Jurkat, Clone E6-1 (cell line): Measurements from ENCODE around the gene AOAH.
"Not testable (repeated sequence)": the region's sequence is repeated elsewhere in the genome, so short reads cannot be mapped to it uniquely, and the experiment has no call there.

Experiments used
- DNase-seq: peaks from one replicate; pipeline ENCODE4 v3.0.0-alpha.2; 2011; ENCODE audit warnings: low read depth, low spot score
- H3K4me3 ChIP-seq: 2 replicates; pipeline ENCODE4 v1.5.1; 2011; ENCODE audit warnings: mild to moderate bottlenecking, low read length, control low read depth, moderate library complexity

AOAH gene

DNA sequence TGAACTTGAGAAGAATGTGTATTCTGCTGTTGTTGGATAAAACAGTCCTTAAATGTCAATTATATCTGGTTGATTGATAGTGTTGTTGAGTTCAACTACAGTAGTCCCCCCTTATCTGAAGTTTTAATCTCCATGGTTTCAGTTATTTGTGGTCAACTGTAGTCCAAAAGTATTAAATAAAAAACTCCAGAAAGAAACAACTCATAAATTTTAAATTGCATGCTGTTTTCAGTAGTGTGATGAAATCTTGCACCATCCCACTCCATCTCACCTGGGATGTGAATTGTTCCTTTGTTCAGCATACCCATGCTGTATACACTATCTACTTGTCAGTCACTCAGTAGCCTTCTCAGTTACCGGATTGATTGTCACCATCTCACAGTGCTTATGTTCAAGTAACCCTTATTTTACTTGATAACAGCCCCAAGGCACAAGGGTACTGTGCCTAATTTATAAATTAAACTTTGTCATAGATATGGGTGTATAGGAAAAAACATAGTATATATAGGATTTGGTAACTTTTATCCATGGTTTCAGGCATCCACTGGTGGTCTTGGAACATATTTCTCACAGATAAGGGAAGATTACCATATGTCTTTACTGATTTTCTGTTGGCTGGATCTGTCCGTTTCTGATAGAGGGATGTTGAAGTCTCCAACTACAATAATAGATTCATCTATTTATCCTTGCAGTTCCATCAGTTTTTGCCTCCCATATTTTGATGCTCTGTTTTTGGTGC, 57.1 kb downstream of the AOAH start:
- no peak for DNase-seq

GRCh38 chr7:36663481-36663880, 60.8 kb downstream of the AOAH start:
- DNase-seq: no peak
- H3K4me3 ChIP-seq: no peak overlapping the region

More for the DNA sequence above, 57.1 kb downstream of the AOAH start:
- H3K4me3 ChIP-seq: no peak overlapping the region

DNA sequence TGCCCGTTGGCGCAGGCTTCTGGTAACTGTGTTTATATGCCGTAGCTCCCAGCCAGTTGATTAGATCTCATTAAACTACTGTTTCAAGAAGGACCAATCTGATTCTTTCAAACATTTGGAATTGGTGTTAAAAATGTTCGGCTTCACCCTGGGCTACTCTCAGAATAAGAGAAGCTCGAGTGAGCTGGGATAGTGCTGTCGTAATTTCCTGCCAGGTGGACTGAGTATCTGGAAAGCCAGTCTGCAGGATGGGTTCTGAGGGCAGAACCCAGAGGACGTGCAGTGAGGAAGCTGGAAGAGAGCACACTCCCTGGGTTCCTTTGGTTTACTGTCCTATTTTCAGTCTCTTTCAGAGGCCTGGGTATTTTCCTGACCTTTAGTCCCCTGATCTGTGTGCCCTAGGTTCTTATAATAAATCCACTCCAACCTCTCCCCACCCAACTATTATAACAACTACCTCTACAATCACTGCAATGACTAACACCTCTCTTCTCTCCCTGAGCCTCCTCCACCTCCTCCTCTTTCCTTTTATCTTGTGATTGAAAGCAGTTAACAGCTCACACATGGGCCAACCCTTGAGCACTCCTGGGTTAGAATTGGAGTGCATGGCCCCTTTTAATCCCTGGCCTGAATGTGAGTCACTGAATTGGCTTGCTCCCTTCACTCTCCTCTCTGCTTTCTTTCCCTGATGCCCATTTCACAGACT, 63.0 kb downstream of the AOAH start:
- DNase-seq: no peak
- H3K4me3 ChIP-seq: no peak overlapping the region

GRCh38 chr7:36659638-36660341, 64.5 kb downstream of the AOAH start:
- no peak overlapping the region for H3K4me3 ChIP-seq
- DNase-seq: no peak

DNA sequence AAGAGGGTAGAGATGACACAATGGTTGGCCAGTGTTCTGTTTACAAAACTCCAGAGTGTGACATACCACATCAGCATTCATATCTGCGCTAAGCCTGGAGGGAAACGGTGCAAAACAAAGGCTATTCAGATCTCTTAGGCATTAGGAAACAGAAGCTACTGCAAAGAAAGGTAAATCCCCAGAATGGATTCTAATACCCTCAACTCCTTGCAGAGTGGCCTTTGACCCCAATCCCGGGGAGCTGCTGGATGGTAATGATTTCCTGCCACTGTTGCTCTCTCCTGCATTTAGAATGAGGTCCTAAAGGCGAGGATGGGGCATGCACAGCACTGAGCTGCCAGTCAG, 65.2 kb downstream of the AOAH start:
- no peak for DNase-seq
- no peak overlapping the region for H3K4me3 ChIP-seq

GRCh38 chr7:36658335-36659171, 65.7 kb downstream of the AOAH start:
- no peak overlapping the region for H3K4me3 ChIP-seq

GRCh38 chr7:36657036-36657660, 67.1 kb downstream of the AOAH start:
- no peak for DNase-seq
- no peak overlapping the region for H3K4me3 ChIP-seq

More at GRCh38 chr7:36658335-36659171, 65.7 kb downstream of the AOAH start:
- DNase-seq: no peak

DNA sequence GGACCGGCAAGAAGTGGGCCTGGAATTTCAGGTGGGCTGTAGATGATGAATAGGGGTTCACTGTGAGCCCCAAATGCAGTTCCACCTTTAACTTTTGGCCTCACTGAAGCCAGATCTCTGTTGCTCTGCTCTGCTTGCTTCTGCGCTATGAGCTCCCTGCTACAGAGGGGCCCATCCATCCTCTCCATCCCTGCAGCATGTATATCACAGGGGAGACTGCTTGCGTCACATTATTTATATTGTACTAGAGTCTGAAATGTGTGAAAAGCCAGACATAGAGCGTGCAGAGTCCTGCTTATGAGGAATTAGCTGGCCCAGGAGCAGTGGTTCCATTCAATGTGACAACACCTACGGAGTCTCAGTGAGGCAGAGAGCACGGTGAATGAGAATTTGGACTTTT, 69.9 kb downstream of the AOAH start:
- H3K4me3 ChIP-seq: no peak overlapping the region
- no peak for DNase-seq

- H3K4me3 ChIP-seq: no peak overlapping the region
- peak; percentile 19 for DNase-seq
Observed at GRCh38 chr7:36653663-36654355, 70.5 kb downstream of the AOAH start.

- no peak for DNase-seq
Observed at GRCh38 chr7:36653008-36653662, 71.2 kb downstream of the AOAH start.

DNA sequence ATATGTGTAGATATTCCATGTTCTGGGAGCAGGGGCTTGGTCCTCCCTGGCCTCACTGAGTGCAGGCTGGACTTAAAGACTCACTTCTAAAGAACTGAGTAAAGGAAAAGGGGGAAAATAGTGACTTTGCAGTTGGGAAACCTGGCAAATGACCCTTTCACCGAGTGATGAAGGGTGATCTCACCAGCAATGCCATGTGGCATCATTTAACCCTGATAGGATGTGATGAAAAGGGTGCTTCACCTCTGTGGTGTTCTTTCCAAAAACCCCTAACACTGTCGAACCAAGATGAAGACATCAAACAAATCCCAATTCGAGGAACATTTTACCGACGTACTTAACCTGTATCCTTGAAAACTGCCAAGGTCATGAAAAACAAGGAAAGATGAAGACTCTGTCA, 71.9 kb downstream of the AOAH start:
- DNase-seq: no peak
- no peak overlapping the region for H3K4me3 ChIP-seq

More at GRCh38 chr7:36653008-36653662, 71.2 kb downstream of the AOAH start:
- H3K4me3 ChIP-seq: no peak overlapping the region

GRCh38 chr7:36651404-36651803, 72.9 kb downstream of the AOAH start:
- DNase-seq: no peak

DNA sequence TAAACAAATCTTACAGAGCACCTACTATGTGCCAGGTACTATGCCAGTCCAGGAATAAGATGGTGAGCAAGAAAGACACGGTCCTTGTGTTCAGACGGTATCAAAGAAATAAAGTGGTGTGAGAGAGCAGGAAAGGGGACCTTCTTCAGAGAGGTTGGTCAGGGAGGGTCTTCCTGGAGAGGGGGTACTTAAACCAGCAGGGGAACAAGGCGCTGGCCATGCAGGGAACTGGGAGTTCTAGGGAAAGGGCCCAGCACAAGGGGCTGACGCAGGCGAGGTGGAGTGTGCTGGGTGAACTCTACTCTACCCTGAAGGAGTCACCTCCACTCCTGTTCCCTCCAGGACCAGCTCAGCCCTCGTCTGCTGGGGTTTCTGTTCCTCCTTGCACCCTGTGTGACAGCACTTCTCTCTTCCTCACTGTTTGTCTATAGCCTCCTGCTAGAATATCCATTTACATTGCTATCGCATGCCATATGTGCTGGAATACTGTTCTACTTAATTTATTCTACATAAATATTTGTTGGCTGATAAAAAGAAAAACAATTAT, 73.5 kb downstream of the AOAH start:
- DNase-seq: no peak
- no peak overlapping the region for H3K4me3 ChIP-seq

More at GRCh38 chr7:36651404-36651803, 72.9 kb downstream of the AOAH start:
- H3K4me3 ChIP-seq: no peak overlapping the region

DNA sequence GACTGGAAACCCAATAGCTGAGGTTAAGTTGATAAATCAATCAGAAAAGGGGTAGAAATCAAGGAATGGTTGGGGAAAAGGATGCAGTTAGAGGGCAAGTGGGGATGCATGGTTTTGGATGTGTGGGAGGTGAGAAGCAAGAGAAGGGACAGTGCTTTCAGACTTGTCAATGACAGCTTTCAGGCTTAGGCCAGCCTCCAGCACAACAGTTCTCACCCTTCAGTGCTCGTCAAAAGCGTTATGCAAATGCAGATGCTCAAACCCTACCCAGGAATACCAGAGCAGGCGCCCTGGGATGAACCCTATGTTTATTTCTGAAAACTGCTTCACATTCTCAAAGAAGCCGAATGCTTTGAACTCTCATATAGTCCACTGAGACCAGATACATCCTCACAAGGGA, 74.0 kb downstream of the AOAH start:
- DNase-seq: no peak
- no peak overlapping the region for H3K4me3 ChIP-seq

GRCh38 chr7:36649319-36649718, 75.0 kb downstream of the AOAH start:
- H3K4me3 ChIP-seq, DNase-seq: not testable (repeated sequence)

DNA sequence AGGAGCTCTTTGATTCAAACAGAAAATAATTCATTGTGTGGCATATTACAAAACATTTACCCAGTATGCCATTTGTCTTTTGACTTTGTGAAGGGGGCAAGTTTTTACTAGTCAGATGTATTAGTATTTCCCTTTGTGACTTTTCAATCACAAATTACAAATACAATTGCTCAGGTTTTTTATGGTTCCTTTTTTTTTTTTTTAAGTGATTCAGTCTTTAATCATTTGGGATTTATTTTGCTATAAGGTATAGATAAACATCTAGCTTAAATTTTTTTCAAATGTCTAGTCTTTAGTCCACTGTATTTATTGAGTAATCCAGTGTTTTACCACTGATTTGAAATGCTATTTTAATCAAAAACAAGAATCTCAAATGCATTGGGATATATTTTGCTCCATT, 75.9 kb downstream of the AOAH start:
- no peak overlapping the region for H3K4me3 ChIP-seq
- no peak for DNase-seq

DNA sequence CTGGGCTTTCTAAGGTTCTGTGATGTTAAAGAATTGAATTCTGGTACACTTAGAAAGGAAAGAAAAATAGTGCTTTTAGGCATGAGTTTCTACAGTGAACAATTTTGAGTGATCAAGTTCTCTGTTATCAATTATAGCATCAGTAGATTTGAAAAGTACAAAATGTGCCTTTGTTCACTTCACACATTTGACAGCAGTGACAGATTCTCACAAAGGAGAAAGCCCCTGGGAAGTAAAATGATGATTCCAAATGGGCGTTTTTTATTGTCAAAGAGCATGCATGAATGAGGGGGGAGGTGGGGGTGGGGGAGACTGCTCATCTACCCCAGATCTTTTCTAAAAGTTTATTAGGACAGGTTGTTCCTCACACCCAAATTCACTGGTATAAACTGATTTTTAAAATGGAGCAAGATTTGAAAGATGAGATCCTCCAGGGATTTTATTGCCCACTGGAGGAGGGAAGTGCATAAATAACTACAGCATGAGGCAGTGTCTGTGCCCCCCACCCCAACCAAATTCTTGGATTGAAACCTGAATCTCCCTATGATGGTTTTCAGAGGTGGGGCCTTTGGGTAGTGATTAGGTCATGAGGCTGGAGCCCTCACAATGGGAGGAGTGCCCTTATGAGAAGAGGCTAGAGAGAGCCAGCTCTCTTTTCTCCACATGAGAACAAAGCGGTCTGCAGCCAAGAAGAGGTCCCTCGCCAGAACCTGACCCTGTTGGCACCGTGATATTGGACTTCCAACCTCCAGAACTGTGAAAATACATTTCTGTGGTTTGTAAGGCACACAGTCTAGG, 79.5 kb downstream of the AOAH start:
- no peak for DNase-seq

More for the DNA sequence above, 79.5 kb downstream of the AOAH start:
- H3K4me3 ChIP-seq: no peak overlapping the region
